Measurements from ENCODE around the gene ENTPD8.

DNA sequence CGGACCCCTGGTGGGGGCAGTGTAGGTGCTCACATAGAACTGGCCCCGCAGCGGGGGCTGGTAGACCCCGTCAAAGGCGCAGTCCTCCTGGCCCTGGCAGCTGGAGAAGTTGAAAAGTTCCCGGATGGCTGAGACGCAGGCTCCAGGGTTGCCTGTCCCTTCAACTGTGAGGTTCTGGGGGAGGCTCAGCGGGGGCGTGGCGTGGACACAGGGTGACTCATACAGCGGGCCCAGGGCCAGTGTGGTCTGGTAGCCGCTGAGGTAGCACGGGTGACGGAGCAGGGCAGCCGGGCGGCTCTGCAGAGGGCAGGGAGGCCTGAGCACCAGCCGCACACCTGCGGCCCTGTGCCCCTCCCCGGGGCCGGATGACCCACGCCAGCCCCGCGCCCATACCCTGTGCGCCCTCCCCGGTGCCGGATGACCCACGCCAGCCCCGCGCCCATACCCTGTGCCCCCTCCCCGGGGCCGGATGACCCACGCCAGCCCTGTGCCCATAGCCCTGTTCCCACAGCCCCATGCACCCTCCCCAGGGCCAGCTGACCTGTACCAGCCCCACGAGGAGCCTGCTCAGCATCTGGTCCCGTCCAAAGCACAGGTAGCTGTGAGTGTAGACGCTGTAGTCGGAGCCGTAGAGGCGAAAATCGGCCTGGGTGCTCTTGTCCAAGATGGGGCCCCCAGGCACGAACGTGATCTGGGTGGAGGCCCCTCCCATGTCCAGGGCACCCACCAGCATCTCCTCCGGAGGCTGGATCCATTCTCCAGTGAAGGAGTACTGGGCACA lies 5.0 kb downstream of the ENTPD8 start:
- no peak for TF ChIP-seq EZH2 (IDR thresholded peaks at IDR 0.05; ENCODE audit: borderline replicate concordance, low read length)
- TF ChIP-seq, protein P1, sequence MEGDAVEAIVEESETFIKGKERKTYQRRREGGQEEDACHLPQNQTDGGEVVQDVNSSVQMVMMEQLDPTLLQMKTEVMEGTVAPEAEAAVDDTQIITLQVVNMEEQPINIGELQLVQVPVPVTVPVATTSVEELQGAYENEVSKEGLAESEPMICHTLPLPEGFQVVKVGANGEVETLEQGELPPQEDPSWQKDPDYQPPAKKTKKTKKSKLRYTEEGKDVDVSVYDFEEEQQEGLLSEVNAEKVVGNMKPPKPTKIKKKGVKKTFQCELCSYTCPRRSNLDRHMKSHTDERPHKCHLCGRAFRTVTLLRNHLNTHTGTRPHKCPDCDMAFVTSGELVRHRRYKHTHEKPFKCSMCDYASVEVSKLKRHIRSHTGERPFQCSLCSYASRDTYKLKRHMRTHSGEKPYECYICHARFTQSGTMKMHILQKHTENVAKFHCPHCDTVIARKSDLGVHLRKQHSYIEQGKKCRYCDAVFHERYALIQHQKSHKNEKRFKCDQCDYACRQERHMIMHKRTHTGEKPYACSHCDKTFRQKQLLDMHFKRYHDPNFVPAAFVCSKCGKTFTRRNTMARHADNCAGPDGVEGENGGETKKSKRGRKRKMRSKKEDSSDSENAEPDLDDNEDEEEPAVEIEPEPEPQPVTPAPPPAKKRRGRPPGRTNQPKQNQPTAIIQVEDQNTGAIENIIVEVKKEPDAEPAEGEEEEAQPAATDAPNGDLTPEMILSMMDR (conservative IDR thresholded peaks at IDR 0.05 in 1 of 2, IDR thresholded peaks at IDR 0.05 in 1 of 2; ENCODE audit: extremely low read depth in 1 of 2, insufficient read depth in 1 of 2, low read depth in 1 of 2, low read length in 2 of 2): no peak
